Epithelial cell of proximal tubule (primary cell): ENCODE measurements around the gene RPP14. TPM values are rescaled to one million over a fixed set of nuclear protein-coding genes. Genes with fewer than 3 reads are reported as not detected.

Experiments used
- DNase-seq: peaks from one replicate; pipeline ENCODE4 v3.0.0-alpha.2; 2011; ENCODE audit warnings: low read depth
- H3K4me3 ChIP-seq: 2 replicates; pipeline ENCODE4 v1.5.1; 2011; ENCODE audit warnings: low read depth, mild to moderate bottlenecking, low read length
- total RNA-seq: library from RNA; depleted of rRNA; stranded (reverse); fragments of >200 nt; gene quantifications from 2 replicates; pipeline ENCODE4 v1.2.3, GENCODE V29; 2015
- TF ChIP-seq, protein P1 (sequence below): conservative IDR thresholded peaks from 2 replicates; pipeline ENCODE4 v1.5.1; 2012; ENCODE audit warnings: low read depth, mild to moderate bottlenecking, low read length

Gene RPP14
- total RNA-seq, 1 donor from 2014 or later: 7.6 TPM

DNA sequence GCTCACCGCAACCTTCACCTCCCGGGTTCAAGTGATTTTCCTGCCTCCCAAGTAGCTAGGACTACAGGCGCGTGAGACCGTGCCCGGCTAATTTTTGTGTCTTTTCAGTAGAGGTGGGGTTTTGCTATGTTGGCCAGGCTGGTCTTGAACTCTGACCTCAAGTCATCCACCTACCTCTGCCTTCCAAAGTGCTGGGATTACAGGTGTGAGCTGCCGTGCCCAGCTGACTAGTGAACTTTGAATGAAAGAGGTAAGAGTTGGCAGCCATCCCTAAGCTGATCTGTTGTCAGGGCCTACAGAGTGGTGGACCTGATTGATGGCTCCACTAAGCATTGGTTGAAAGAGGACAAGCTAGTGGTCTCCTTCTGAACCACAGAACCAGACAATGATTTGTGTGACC lies 41.9 kb downstream of the RPP14 start:
- TF ChIP-seq, protein P1, sequence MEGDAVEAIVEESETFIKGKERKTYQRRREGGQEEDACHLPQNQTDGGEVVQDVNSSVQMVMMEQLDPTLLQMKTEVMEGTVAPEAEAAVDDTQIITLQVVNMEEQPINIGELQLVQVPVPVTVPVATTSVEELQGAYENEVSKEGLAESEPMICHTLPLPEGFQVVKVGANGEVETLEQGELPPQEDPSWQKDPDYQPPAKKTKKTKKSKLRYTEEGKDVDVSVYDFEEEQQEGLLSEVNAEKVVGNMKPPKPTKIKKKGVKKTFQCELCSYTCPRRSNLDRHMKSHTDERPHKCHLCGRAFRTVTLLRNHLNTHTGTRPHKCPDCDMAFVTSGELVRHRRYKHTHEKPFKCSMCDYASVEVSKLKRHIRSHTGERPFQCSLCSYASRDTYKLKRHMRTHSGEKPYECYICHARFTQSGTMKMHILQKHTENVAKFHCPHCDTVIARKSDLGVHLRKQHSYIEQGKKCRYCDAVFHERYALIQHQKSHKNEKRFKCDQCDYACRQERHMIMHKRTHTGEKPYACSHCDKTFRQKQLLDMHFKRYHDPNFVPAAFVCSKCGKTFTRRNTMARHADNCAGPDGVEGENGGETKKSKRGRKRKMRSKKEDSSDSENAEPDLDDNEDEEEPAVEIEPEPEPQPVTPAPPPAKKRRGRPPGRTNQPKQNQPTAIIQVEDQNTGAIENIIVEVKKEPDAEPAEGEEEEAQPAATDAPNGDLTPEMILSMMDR: no peak
- H3K4me3 ChIP-seq: no peak overlapping the region
- no peak for DNase-seq

DNA sequence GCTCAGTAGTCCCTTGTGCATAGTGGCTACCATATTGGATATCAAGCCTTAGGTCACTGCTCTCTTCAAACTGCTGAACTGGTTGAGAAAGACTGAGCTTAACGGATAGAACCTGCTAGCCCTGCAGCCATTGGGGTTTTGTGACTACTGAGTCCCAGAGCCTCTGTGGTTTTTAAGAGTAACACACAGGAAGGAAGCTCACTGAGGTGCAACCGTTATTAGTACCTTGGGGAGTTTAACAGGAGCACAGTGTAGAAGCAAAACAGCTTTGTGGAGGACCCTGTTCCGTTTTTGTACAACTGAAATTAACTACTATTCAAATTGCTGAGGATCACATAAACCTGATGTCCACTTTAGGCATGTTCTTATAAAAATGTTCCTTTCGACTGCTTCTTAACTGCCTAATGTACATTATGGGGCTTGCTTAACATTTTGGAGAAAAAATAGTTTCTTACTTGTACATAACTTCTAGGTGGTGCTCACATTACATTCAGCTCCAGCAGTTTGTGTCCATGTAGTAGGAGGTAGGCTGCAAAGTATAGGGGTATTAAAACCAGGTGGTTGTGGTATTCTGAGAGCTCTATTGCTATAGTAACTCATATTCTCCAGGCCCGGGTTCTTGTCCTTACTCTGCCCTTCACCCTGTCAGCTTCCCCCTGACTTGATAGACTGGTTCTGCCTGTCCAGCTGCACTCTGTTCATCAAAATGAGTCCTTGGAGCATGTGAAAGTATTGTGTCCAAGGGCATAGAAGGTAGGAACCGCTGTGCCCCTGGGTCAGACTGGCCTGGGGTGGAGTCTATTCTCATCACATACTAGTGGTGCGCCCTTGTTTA lies 44.0 kb downstream of the RPP14 start:
- H3K4me3 ChIP-seq: no peak overlapping the region
- DNase-seq: no peak

DNA sequence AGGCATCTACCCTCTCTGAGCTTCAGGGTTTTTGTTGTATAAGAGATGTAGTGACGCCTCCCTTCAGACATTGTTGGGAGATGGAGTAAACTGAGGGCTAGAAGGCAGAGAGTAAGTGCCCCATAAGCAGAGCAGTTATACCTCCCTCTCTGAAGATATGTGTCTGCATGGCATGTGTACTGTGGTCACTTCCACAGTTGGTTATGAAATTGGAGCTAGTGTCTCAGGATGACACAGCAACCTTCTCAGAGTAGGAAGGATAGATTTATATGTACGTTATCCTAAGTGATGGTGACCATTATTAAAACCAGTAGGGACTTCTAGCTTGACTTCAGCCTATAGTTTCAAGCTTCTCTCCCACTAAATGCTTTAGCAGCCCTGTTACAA lies 44.6 kb downstream of the RPP14 start:
- no peak for DNase-seq
- H3K4me3 ChIP-seq: no peak overlapping the region
- TF ChIP-seq, protein P1: no peak

More for the DNA sequence above, 44.0 kb downstream of the RPP14 start:
- TF ChIP-seq, protein P1: no peak

DNA sequence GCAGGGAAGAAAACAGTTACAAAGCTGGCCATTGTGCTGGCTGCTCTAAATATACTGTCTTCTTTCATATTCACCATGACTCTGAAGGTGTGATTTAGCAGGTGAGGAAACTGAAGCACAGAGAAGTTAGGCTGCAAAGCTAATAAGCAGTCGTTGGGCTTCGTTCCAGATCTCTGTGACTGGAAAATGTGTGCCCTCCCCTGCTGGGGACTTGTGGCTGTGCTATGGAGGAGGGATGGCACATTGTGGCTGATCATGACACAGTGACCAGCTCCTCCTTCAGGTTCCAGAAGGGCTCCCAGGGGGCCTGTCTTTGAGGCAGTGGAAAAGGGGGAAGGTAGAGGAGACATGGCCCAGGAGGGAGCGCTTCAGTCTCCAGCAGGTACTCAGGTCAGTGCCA lies 45.9 kb downstream of the RPP14 start:
- DNase-seq: no peak
- no peak overlapping the region for H3K4me3 ChIP-seq
- TF ChIP-seq, protein P1: no peak

DNA sequence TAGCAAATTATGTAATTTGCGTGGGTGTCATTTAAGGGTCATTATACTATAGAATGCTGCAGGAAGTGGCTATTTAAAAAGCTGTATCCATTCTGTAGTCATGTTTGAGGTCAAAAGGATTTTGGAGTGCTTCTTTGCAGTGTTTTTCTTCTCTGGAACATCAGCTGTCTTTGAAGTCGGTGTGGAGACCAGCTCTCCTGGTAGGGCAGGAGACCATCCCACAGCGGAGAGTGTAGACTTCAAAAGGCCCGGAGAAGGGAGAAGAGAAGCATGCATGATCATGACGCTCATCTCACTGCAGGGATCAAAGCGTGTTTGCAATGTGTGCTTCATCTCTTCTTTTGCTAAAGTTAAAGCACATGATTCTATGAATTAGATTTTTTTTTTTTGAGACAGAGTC lies 46.6 kb downstream of the RPP14 start:
- H3K4me3 ChIP-seq: no peak overlapping the region
- TF ChIP-seq, protein P1: no peak
- no peak for DNase-seq

DNA sequence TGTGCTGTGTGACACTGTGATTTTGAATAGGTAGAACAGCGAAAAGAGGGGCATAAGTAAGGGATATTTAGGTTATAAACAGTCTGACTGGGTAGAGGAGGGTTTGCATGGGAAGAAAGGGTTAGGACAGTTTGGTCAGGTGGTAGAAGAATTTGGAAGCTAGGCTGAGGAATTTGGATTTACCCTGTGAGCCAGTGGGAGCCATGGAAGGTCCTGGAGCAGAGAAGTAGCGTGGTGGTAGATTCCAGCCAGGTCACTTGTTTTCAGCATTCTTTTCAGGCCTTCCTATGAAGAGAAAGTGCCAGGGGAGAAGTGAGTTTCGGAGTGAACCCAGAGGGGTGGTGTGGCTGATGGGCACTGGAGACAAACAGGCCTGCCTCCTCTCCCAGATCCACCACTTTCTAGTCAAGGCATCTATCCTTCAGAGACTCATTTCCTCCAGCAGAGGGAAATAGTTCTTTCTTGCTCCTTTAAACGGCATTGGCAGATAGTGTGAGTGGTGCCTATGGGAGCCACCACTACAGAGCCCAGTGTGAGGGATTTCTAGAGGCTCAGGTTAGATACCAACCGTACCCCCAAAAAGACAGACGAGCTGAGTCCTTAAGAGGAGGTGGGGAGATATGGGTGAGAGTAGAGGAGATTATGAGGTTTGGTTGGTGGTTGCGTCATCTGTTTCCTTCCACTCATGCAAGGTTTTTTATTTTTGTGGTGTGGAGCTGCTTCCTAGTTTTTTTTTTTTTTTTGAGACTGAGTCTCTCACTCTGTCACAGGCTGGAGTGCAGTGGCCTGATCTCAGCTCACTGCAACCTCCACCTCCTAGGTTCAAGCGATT lies 47.9 kb downstream of the RPP14 start:
- no peak overlapping the region for H3K4me3 ChIP-seq
- TF ChIP-seq, protein P1: no peak
- no peak for DNase-seq

DNA sequence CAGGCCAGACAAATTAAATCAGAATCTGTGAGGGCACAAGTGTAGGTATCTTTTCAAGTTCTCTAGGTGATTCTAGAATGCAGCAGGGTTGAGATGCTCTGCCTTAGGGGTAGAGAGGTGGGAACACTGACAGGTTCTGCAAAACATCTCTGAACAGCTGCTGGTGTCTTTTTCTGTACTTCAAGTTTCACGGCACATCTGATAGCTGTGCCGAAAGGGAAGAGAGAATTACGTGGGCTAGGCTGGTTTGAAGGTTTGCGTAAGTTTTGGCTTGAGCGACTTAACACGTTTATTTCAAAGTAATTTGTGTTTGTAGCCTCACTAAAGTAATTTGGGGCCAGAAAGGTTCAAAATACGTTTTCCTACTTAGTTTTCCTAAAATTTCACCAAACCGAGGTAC lies 49.1 kb downstream of the RPP14 start:
- no peak overlapping the region for H3K4me3 ChIP-seq
- DNase-seq: no peak
- TF ChIP-seq, protein P1: no peak
